Right renal pelvis (tissue), 4 donors: ENCODE measurements around the gene CFAP100. TPM values are rescaled to one million over a fixed set of nuclear protein-coding genes. Genes with fewer than 3 reads are reported as not detected.
A peak's percentile ranks its signal among the peaks of the same experiment; 100 is the strongest.

Experiments used
- DNase-seq, 4 donors: peaks; one replicate each; pipeline ENCODE4 v3.0.0-alpha.2; 2013; ENCODE audit warnings: low read depth in 4 of 4, low spot score in 3 of 4, missing footprints in 1 of 4
- polyA plus RNA-seq, 4 donors: library from polyadenylated mRNA; unstranded; fragments of 120-200 nt; gene quantifications; one replicate each; pipeline ENCODE4 v1.2.1, GENCODE V29; 2013; ENCODE audit not compliant: insufficient read length in 4 of 4

Gene CFAP100
- polyA plus RNA-seq, 4 donors, result 0.44 to 1.6 (median 1.3) TPM

DNA sequence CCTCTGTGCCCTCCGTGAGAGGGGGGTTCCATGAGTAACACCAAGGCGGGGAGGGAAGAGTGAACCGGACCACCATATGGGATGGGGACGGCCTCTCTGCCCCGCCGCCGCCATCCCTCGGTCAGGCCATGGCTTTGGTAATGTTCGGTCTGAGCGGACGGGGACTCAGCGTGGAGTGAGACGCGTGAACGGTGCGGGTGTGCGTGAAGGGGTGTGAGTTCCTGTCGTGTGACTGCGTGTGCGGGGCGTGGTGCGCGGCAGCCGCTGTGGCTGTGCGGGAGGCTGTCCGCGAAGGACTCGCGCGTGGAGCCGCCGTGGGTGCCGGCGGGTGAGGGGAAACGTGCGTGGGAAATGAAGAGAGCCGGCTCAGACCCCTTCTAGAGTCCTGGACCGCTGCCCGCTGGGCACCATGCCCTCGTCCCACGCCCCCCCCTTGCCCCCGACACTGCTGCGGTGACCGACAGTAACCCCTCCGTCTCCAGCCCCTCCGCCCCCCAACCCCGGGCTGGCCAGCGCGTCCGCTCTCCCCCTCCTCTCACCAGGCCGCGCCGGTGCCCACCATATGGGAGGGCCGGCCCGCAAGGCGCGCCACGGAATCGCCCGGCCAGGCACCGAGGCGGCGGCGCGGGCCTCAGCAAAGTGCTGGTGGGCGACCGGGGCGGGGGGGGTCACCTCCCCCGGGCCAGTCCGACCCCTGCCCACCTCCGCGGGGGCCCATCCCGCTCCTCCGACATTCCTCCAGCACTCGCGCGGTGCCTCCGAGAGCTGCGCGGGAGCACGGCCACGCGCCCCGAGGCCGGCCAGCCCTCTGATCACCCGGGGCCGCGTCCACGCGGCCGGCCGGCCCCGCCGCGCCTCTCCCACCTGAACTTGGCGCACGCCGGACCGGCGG is 38.1 kb upstream of the CFAP100 start:
- no peak for DNase-seq

- DNase-seq, result peak; percentile 59 to 73 (median 70)
These were observed 37.2 kb upstream of the CFAP100 start, which contains the start of gene KLF15 for GRCh38 chr3:126357295-126358037. Gene KLF15 (minus strand): TSS chr3:126357408. CDS start chr3:126352922, 4,486 bp downstream.

DNA sequence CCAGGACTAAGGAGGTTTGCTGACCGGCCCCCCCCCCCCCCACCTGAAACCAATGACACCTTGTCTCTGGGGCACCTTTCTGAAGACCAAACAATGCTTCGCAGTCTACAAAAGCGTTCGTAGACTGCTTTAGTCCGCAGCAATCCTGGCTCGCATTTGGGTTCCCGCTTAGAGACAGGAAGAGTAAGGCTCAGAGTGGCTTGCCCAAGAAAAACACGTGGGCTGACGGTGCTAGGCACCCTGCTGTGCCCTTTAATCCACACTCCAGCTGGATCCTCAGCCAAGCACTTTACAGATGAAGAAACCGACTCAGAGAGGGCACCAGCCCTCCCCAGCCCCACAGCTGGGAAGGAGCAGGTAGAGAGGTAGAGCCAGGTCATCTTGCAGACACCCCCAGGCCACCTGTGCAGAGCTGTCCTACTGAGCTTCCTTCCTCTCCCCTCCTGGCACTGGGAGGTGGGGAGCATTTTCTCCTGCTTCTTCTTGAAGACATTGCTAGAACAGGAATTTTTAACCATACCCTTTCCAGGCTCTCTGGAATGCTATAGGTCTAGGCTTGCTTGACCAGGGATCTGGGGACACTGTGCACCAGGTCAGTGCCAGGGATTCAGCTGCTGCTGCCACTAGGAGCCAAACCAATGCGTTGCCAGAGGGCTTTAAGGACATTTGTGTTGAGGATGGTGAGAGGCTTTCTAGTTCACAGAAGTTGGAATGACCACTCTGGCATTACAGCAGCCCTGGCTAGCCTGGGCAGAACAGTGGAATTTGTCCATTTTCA is 36.5 kb upstream of the CFAP100 start:
- DNase-seq, result no peak

GRCh38 chr3:126358816-126359181 is 35.9 kb upstream of the CFAP100 start:
- no peak for DNase-seq

- DNase-seq, result no peak
These were observed 34.5 kb upstream of the CFAP100 start for GRCh38 chr3:126360046-126360713.

- no peak for DNase-seq
These were observed 34.0 kb upstream of the CFAP100 start for GRCh38 chr3:126360714-126361060.

DNA sequence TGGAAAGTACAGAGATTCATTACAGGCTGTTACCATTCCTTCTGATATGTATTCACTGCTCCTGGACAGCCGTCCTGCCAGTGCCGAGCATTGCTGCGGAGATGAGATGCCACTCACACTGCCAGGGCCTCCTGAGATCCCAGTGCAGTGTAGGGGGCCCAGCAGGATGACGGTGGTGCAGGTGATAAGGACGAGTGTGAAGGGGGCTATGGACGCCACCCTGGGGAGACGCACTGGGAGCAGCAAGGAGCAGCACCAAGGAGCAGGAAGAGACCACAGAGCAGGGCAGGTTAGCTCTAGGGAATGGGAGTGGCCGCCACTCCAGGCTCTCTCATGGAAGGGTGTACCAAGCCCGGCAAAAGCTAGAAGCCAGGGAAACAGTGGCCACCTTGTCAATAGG is 33.5 kb upstream of the CFAP100 start:
- DNase-seq, result no peak

DNA sequence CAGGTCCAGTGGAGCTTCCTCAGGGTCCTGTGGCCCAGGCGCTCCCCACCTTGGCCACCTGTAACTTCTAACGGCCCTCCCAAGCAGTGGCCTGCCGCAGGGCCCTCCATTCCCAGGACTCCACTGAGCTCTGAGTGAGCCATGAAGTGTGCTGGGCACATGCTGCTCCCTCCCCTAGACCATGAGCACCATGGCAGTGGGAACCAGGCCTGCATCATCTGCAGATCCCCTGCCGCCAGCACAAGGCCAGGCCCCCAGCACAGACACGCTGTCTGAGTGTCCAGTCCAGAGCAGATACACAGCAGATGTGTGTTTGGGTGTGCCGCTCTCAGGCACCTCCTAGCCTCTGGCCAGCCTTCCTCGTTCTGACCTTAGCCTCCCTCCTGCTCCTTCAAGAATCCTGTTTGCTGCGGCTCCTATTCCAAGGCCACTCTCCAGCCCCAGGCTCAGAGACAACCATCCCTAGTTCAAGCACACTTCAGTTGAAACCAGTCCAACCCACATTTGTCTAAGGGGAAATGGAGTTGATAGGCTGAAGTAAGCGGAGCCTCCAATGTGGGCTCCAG is 30.5 kb upstream of the CFAP100 start:
- DNase-seq, result no peak

DNA sequence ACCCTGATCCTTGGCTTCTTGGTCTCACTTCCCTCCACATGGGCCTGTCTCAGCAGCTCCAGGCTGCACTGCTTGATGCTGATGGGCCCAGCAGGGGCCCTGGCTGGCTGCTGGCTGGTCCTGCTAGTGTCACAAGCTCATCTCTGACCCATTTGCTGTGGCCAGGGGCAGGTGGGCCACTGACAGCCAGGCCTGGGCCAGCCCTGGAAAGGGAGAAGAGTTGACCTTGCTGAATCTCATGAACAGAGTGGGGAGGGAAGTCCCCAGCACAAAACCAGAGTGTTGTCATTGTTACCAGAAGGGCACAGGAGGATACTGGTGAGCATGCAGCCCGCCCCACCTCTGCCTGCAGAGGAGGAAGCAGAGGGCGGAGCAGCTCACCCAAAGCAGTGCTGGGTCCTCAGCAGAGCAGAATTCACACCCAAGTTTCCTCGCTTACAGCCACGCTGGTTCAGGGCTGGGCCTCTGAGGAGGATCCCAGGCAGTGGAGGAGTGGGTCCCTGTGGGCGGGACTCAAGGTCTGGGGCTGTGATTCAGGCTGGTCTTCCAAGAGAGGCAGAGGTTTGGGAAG is 29.9 kb upstream of the CFAP100 start:
- no peak for DNase-seq

DNA sequence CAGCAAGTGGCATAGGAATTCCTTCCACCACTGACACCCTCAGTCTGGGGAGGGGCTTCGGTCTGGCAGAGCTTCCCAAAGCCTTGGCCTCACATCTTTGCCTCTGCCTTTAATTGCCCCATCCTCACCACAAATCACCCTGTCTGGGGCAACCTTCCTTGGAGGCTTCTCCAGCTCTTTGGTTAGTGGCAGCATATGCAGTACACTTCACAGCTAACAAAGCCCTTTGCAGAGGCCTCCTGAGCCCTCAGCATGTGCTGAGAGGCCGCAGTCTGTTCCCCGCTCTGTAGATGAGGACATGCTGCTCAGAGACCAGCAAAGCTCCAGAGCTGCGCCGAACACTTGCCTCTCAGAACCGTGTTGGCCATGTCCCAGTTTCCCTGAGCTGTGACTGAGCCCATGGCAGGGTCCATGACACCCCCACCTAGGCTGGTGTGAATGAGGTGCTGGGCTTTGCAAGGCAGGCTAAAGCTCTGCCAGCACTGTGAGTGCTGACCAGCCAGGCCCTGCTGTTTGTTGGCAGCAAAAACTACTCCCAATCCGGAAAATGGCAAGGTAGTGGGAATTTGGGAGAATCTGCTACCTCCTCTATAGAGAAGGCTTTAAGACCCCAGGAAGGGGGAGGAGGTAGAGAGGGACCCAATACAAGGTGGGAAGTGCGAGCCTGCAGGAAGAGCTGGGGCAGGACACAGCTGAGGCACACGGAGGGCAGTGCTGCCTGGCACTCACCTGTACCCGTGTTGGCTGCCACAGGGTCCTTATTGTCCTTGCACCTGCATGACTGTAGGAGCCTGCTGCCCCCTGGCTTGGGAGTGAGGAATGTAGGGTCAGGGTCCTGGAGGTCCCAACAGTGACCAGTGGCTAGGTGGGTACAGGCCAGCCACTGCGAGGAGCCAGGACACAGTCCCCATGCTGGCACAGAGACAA is 29.1 kb upstream of the CFAP100 start:
- no peak for DNase-seq

DNA sequence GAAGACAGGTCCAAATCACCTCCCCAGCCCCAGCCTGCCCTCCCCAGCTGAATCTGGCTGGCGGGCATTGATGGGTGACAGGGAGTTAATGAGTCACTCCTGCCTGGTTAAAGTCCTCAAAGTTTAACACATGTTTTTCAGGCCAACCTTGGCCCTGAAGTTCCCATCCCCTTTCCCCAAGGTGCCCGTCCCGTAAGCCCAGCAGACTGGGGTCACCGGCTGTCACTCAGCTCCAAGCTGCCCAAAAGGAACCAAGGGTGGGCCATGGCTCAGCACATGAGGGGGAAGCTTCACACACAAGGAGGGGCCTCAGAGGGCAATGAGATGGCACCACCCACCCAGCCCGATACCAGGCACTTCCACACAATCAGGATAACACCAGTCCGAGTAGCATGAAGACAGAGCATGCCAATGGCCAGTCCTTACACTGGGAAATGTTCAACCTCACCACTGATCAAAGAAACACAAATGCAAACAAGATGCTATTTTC is 27.3 kb upstream of the CFAP100 start:
- no peak for DNase-seq

GRCh38 chr3:126369490-126369889 is 25.2 kb upstream of the CFAP100 start:
- DNase-seq, result no peak

DNA sequence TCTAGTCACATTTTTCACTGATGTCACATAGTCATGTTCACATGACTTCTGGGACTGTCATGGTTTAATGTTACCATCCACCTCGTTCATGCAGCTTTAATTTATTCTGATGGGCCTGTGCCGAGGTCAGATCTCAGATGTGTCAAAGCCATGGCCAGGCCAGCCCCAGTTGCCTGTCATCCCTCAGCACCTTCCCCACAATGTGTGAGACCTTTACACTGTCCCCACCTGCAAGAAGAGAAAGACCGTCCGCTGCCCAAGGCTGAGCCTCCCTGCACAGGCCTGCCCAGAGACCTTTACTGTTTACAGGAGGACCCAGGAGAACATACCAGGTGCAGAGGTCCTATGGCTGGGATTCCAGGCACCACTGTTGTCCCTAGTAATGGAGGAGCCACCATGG is 24.7 kb upstream of the CFAP100 start:
- no peak for DNase-seq

GRCh38 chr3:126370606-126371005 is 24.1 kb upstream of the CFAP100 start:
- no peak for DNase-seq

- no peak for DNase-seq
These were observed 23.5 kb upstream of the CFAP100 start for GRCh38 chr3:126371096-126371705.

DNA sequence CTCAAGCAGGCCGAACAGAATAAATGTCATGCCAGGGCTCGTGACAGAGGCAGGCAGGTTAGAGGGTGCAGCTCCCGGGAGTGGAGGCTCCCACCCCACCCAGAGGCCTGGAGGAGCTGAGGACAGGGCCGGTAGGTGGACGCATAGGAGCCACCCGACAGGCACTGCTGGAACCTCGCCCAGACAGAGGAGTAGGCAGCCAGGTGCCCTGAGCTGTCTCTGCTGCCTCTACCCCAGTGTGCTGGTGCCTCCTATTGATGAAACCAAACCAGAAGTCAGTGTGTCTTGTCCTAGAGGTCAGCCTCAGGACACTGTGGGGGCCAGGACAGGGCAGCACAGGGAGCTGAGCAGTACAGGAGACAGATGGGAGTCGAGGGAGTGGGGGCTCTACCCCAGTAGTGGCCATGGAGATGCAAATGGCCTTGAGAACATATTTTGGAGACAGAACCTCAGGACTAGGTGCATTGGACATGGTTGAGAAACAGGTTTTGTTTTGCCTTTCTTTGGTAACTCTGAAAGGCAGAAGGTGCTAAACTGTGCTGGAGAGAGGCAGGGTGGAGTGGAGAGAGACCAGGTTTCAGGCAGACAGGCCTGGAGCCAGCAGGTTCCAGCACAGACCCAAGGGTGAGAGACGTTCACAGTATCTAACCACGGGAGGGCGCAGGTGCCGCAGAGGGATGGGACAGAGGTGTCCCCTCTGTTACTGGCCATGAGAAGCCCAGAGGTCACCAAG is 22.1 kb upstream of the CFAP100 start:
- DNase-seq, result no peak

- no peak for DNase-seq
These were observed 21.5 kb upstream of the CFAP100 start for GRCh38 chr3:126373146-126373613.
